Measurements from ENCODE around the gene EVC2. TPM values are rescaled to one million over a fixed set of nuclear protein-coding genes. Genes with fewer than 3 reads are reported as not detected.

EVC2 gene, protein sequence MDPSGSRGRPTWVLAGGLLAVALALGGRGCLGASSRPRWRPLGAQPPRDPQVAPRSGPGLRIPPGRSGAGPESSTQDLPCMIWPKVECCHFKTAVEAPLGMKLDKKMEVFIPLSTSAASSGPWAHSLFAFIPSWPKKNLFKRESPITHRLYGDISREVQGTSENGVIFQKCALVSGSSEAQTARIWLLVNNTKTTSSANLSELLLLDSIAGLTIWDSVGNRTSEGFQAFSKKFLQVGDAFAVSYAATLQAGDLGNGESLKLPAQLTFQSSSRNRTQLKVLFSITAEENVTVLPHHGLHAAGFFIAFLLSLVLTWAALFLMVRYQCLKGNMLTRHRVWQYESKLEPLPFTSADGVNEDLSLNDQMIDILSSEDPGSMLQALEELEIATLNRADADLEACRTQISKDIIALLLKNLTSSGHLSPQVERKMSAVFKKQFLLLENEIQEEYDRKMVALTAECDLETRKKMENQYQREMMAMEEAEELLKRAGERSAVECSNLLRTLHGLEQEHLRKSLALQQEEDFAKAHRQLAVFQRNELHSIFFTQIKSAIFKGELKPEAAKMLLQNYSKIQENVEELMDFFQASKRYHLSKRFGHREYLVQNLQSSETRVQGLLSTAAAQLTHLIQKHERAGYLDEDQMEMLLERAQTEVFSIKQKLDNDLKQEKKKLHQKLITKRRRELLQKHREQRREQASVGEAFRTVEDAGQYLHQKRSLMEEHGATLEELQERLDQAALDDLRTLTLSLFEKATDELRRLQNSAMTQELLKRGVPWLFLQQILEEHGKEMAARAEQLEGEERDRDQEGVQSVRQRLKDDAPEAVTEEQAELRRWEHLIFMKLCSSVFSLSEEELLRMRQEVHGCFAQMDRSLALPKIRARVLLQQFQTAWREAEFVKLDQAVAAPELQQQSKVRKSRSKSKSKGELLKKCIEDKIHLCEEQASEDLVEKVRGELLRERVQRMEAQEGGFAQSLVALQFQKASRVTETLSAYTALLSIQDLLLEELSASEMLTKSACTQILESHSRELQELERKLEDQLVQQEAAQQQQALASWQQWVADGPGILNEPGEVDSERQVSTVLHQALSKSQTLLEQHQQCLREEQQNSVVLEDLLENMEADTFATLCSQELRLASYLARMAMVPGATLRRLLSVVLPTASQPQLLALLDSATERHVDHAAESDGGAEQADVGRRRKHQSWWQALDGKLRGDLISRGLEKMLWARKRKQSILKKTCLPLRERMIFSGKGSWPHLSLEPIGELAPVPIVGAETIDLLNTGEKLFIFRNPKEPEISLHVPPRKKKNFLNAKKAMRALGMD
- total RNA-seq (10 to 100 TPM in 2 of 4 donors, 1 to 10 TPM in 2; 8.6 to 14.7 (median 10.9) TPM), polyA plus RNA-seq (1 to 10 TPM in 1 of 3 donors, under 1 TPM in 1, not detected in 1; 0.60 to 1.3 TPM)

DNA sequence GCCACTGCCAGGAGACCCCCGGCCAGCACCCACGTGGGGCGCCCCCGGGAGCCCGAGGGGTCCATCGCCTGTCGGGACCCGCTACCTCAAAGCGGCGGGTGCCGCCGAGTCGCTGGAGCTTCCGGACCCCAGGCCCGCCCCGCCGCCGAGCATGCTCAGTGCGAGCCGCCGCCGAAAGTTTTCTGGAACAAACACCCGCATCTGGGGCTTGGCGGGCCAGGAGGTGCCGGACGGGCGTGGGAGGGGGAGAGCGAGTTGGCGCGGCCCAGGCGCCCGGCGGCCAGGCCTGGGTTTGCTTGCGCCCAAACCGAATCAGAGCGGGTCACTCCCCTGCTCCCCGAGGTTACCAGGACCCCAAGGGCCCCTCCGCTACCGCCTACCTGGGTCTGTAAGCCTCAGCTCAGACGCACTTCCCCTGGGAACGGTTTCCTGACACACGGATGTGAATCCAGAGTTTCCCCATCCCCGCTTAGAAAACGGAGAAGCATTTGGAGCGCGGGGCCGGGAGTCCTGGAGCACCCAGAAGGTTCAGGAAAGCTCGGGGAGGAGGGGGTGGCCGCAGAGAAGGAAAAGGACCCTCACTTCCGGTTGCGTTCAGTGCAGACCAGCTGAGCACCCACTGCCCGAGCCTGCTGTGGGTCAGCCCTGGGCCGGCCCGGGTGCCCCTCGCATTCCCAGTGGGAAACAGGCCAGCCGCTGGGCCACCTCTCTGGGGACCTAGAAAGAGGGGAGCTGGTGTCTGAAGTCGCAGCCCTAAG is at the start of gene EVC2:
EVC2 (minus strand) TSS at position 111 of the 758 bp plus-strand sequence; CDS start at position 65, 46 bp downstream.
- peak; percentile 91 for DNase-seq

DNA sequence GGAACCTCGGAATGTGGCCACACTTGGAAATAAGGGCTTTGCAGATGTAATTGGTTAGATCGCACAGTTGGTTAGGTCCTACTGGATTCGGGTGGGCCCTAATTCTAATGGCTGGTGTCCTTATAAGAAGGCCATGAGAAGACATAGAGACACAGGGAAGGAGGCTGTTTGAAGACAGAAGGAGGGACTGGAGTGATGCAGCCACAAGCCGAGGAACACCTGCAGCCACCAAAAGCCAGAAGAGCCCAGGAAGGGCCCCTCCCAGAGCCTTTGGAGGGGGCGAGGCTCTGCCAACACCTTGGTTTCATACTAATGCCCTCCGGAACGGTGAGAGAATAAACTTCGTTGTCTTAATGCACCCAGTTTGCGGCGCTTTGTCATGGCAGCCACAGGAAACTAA is 49.6 kb upstream of the EVC2 start:
- H3K36me3 ChIP-seq, result peaks cover 42 to 67% (median 47%) of the 10 kb centered on the region in 4 donors
- peak; percentile 13 for DNase-seq
- intact Hi-C loops (cut with DNase I), result no loop called here
- H3K27ac ChIP-seq, result no peak overlapping the region
- WGBS, 2 donors, result 90 to 91% methylated on average over 10 of the region's 10 CpGs
- H3K4me1 ChIP-seq, result no peaks in the 10 kb centered on the region
- TF ChIP-seq, protein P1, sequence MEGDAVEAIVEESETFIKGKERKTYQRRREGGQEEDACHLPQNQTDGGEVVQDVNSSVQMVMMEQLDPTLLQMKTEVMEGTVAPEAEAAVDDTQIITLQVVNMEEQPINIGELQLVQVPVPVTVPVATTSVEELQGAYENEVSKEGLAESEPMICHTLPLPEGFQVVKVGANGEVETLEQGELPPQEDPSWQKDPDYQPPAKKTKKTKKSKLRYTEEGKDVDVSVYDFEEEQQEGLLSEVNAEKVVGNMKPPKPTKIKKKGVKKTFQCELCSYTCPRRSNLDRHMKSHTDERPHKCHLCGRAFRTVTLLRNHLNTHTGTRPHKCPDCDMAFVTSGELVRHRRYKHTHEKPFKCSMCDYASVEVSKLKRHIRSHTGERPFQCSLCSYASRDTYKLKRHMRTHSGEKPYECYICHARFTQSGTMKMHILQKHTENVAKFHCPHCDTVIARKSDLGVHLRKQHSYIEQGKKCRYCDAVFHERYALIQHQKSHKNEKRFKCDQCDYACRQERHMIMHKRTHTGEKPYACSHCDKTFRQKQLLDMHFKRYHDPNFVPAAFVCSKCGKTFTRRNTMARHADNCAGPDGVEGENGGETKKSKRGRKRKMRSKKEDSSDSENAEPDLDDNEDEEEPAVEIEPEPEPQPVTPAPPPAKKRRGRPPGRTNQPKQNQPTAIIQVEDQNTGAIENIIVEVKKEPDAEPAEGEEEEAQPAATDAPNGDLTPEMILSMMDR (IDR thresholded peaks at IDR 0.05), result no peak
- TF ChIP-seq POLR2A (IDR thresholded peaks at IDR 0.05), result no peak
- TF ChIP-seq POLR2AphosphoS5 (IDR thresholded peaks at IDR 0.05), result no peak
- no peak for TF ChIP-seq EP300 (IDR thresholded peaks at IDR 0.05)
- H3K4me3 ChIP-seq, result no peak overlapping the region
- H3K9me3 ChIP-seq, result no peaks in the 10 kb centered on the region
- H3K27me3 ChIP-seq, result no peaks in the 10 kb centered on the region

More for the DNA sequence above, at the start of gene EVC2:
- peak within 1 kb of the TSS; percentile 75 to 91 (median 82) for H3K4me3 ChIP-seq
- no peaks in the 10 kb centered on the region for H3K27me3 ChIP-seq
- intact Hi-C loops (cut with DNase I), result no loop called here
- peak within 1 kb of the TSS; percentile 83 to 92 (median 88) for H3K27ac ChIP-seq
- H3K9me3 ChIP-seq, result no peaks in the 10 kb centered on the region
- TF ChIP-seq EP300 (IDR thresholded peaks at IDR 0.05), result no peak
- TF ChIP-seq, protein P1 (IDR thresholded peaks at IDR 0.05), result no peak
- TF ChIP-seq POLR2A (IDR thresholded peaks at IDR 0.05), result peak; percentile 19 to 47
- peak; percentile 30 to 67 (median 51) for TF ChIP-seq POLR2AphosphoS5 (IDR thresholded peaks at IDR 0.05)
- peaks cover 0 to 9% (median 0%) of the 10 kb centered on the region in 4 donors for H3K36me3 ChIP-seq
- peaks cover 0 to 50% (median 45%) of the 10 kb centered on the region in 4 donors for H3K4me1 ChIP-seq
- WGBS, 2 donors, result 16 to 24% methylated on average over 57 of the region's 57 CpGs

DNA sequence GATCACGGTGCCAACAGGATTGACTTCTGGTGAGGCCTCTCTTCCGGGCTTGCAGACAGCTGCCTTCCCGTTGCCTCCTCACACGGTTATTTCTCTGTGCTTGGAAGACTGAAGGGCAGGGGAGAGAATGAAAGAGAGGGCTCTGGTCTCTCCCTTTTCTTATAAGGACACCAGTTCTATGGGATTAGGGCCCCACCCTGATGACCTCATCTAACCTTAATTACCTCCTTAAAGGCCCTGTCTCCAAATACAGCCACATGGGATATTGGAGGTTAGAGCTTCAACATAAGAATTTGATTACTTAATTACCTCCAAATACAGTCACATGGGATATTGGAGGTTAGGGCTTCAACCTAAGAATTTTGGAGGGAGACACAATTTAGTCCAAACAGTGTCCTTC is 49.2 kb upstream of the EVC2 start:
- Histone ChIP-seq H3K4me1 (no peaks in the 10 kb centered on the region), H3K27ac (no peak overlapping the region), H3K27me3 (no peaks in the 10 kb centered on the region), H3K9me3 (no peaks in the 10 kb centered on the region), H3K36me3 (peaks cover 44 to 71% (median 52%) of the 10 kb centered on the region in 4 donors), H3K4me3 (no peak overlapping the region)
- intact Hi-C loops (cut with DNase I), result no loop called here
- WGBS, 2 donors, result 93 to 95% methylated on average over 4 of the region's 4 CpGs
- TF ChIP-seq POLR2AphosphoS5 (IDR thresholded peaks at IDR 0.05), result no peak
- DNase-seq, result peak; percentile 41

DNA sequence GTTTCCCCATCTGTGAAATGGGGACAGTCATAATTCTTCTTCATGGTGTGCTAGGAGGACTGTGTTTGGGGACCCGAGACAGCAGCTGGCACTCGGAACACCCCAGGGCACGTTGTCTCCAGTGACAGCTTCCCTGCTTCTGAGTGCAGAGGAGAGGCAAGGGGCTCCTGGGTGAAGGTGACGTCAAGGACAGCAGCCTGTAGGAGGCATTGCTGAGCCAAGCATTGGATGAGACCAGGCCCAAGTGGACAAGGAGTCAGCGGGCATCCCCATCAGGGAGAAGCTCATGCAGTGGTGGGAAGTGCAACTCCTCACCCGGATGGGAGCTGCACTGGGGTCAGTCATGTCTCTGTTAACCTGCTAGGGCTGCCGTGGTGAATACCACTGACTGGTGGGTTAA is 48.7 kb upstream of the EVC2 start:
- H3K4me1 ChIP-seq, result no peaks in the 10 kb centered on the region
- no peaks in the 10 kb centered on the region for H3K9me3 ChIP-seq
- DNase-seq, result no peak
- H3K27ac ChIP-seq, result no peak overlapping the region
- 85 to 95% methylated on average over 7 of the region's 7 CpGs for WGBS, 2 donors
- intact Hi-C loops (cut with DNase I), result no loop called here
- TF ChIP-seq, protein P1 (IDR thresholded peaks at IDR 0.05), result no peak
- TF ChIP-seq POLR2A (IDR thresholded peaks at IDR 0.05), result no peak
- TF ChIP-seq POLR2AphosphoS5 (IDR thresholded peaks at IDR 0.05), result no peak
- TF ChIP-seq EP300 (IDR thresholded peaks at IDR 0.05), result no peak
- H3K4me3 ChIP-seq, result no peak overlapping the region
- no peaks in the 10 kb centered on the region for H3K27me3 ChIP-seq
- H3K36me3 ChIP-seq, result peaks cover 44 to 76% (median 53%) of the 10 kb centered on the region in 4 donors

Measured in sigmoid colon (tissue), 7 donors.